Liver (tissue), 9 donors: ENCODE data around the gene ADCY9. TPM values are rescaled to one million over a fixed set of nuclear protein-coding genes. Genes with fewer than 3 reads are reported as not detected.

ENCODE experiments used
- DNase-seq: peaks from one replicate; pipeline ENCODE4 v3.0.0-alpha.2; 2017; ENCODE audit warnings: low spot score
- H3K27ac ChIP-seq, 2 donors: one replicate each; pipeline ENCODE4 v1.7.0; 2013; ENCODE audit warnings: inconsistent platforms in 2 of 2, low read length in 2 of 2, control low read depth in 1 of 2, low read depth in 1 of 2, mild to moderate bottlenecking in 1 of 2
- H3K27me3 ChIP-seq, 4 donors: one replicate each; pipeline versions ENCODE4 v1.6.1 to v1.7.0; 2013; ENCODE audit warnings: low read length in 3 of 4, inconsistent platforms in 1 of 4, mild to moderate bottlenecking in 1 of 4, moderate library complexity in 1 of 4; ENCODE audit not compliant: control insufficient read depth in 4 of 4, insufficient read depth in 4 of 4
- H3K36me3 ChIP-seq, 4 donors: one replicate each; pipeline versions ENCODE4 v1.6.1 to v1.7.0; 2013; ENCODE audit warnings: low read length in 3 of 4, mild to moderate bottlenecking in 3 of 4, low read depth in 1 of 4, moderate library complexity in 1 of 4; ENCODE audit not compliant: control insufficient read depth in 4 of 4, insufficient read depth in 3 of 4
- H3K4me1 ChIP-seq, 4 donors: one replicate each; pipeline versions ENCODE4 v1.6.1 to v1.7.0; 2013; ENCODE audit warnings: low read length in 3 of 4, mild to moderate bottlenecking in 3 of 4, moderate library complexity in 1 of 4; ENCODE audit not compliant: control insufficient read depth in 4 of 4, insufficient read depth in 4 of 4
- H3K4me3 ChIP-seq, 3 donors: one replicate each; pipeline versions ENCODE4 v1.6.1 to v1.7.0; 2013; ENCODE audit warnings: low read length in 3 of 3, control low read depth in 1 of 3, low read depth in 1 of 3, mild to moderate bottlenecking in 1 of 3
- H3K9ac ChIP-seq, 2 donors: one replicate each; pipeline ENCODE4 v1.7.0; 2013; ENCODE audit warnings: low read length in 2 of 2, mild to moderate bottlenecking in 2 of 2, moderate library complexity in 2 of 2, control low read depth in 1 of 2, low read depth in 1 of 2
- H3K9me3 ChIP-seq, 4 donors: one replicate each; pipeline versions ENCODE4 v1.6.1 to v1.7.0; 2013; ENCODE audit warnings: low read length in 3 of 4; ENCODE audit not compliant: control insufficient read depth in 4 of 4
- EGR1 ChIP-seq, 2 donors: IDR thresholded peaks; 2 replicates each; pipeline ENCODE4 v1.6.1; 2016 to 2018; ENCODE audit warnings: antibody characterized with exemption in 2 of 2, low read depth in 2 of 2
- FOXA1 ChIP-seq: IDR thresholded peaks from 2 replicates; pipeline ENCODE4 v1.6.1; 2016; ENCODE audit warnings: antibody characterized with exemption
- GABPA ChIP-seq, 2 donors: IDR thresholded peaks in 1 of 2; conservative IDR thresholded peaks in 1 of 2; 2 replicates each; pipeline ENCODE4 v1.6.1; 2016; ENCODE audit warnings: antibody characterized with exemption in 2 of 2, mild to moderate bottlenecking in 1 of 2, moderate library complexity in 1 of 2
- HNF4A ChIP-seq, 2 donors: conservative IDR thresholded peaks; 2 replicates each; pipeline ENCODE4 v1.6.1; 2016; ENCODE audit warnings: antibody characterized with exemption in 2 of 2, mild to moderate bottlenecking in 2 of 2
- HNF4G ChIP-seq: IDR thresholded peaks from 2 replicates; pipeline ENCODE4 v1.6.1; 2016; ENCODE audit warnings: antibody characterized with exemption
- JUND ChIP-seq, 2 donors: IDR thresholded peaks; 2 replicates each; pipeline ENCODE4 v1.6.1; 2016; ENCODE audit warnings: antibody characterized with exemption in 2 of 2
- NR2F2 ChIP-seq: IDR thresholded peaks from 2 replicates; pipeline ENCODE4 v1.6.1; 2016; ENCODE audit warnings: antibody characterized with exemption
- RAD21 ChIP-seq, 2 donors: IDR thresholded peaks; 2 replicates each; pipeline ENCODE4 v1.6.1; 2016; ENCODE audit warnings: antibody characterized with exemption in 2 of 2, mild to moderate bottlenecking in 2 of 2
- RXRA ChIP-seq, 2 donors: IDR thresholded peaks; 2 replicates each; pipeline ENCODE4 v1.6.1; 2017 to 2018; ENCODE audit warnings: antibody characterized with exemption in 2 of 2, mild to moderate bottlenecking in 1 of 2
- SP1 ChIP-seq: IDR thresholded peaks from 2 replicates; pipeline ENCODE4 v1.6.1; 2018; ENCODE audit warnings: antibody characterized with exemption, mild to moderate bottlenecking
- TAF1 ChIP-seq: conservative IDR thresholded peaks from 2 replicates; pipeline ENCODE4 v1.6.1; 2016; ENCODE audit warnings: antibody characterized with exemption, mild to moderate bottlenecking
- YY1 ChIP-seq: IDR thresholded peaks from 2 replicates; pipeline ENCODE4 v1.6.1; 2016; ENCODE audit warnings: antibody characterized with exemption, mild to moderate bottlenecking
- WGBS: extraction: QIAGEN DNeasy Blood & Tissue Kit; methylation state at CpG from one replicate; pipeline ENCODE4 v1.1.7; 2013; 5-methylcytosine and 5-hydroxymethylcytosine counted together
- polyA plus RNA-seq, 2 donors: library from polyadenylated mRNA; stranded (reverse) in 1 of 2; unstranded in 1 of 2; fragments of 200-250 nt in 1 of 2; fragments of >200 nt in 1 of 2; fragmentation: Nextera tagmentation in 1 of 2; extraction: Ambion mirVana in 1 of 2; gene quantifications; one replicate each; pipeline versions ENCODE4 v1.2.1 to v1.2.3, GENCODE V29; 2013 to 2015
- total RNA-seq, 2 donors: library from RNA; depleted of rRNA; stranded (reverse); fragments of >200 nt; gene quantifications; one replicate each; pipeline ENCODE4 v1.2.3, GENCODE V29; 2014
- TF ChIP-seq, protein P1 (sequence below): IDR thresholded peaks from 2 replicates; pipeline ENCODE4 v1.6.1; 2016; ENCODE audit warnings: antibody characterized with exemption
- TF ChIP-seq, protein P2 (sequence below): fragments of 150-350 bp; IDR thresholded peaks from 2 replicates; pipeline ENCODE4 v1.5.1; 2017; ENCODE audit warnings: improper control_type of control experiment, low read depth, low read length; ENCODE audit not compliant: missing input control
- TF ChIP-seq, protein P3 (sequence below): IDR thresholded peaks from 2 replicates; pipeline ENCODE4 v1.6.1; 2016; ENCODE audit warnings: antibody characterized with exemption
- TF ChIP-seq, protein P4 (sequence below): IDR thresholded peaks from 2 replicates; pipeline ENCODE4 v1.6.1; 2016; ENCODE audit warnings: antibody characterized with exemption
- TF ChIP-seq, protein P5 (sequence below): IDR thresholded peaks from 2 replicates; pipeline ENCODE4 v1.6.1; 2016; ENCODE audit warnings: antibody characterized with exemption, mild to moderate bottlenecking
- donor health status: healthy.
- donor health status: healthy.
- donor health status: healthy.
- donor health status: healthy.
- donor health status: healthy.

Gene ADCY9
- total and polyA plus RNA-seq, 4 donors, result 3.6 to 25.1 (median 11.0) TPM

DNA sequence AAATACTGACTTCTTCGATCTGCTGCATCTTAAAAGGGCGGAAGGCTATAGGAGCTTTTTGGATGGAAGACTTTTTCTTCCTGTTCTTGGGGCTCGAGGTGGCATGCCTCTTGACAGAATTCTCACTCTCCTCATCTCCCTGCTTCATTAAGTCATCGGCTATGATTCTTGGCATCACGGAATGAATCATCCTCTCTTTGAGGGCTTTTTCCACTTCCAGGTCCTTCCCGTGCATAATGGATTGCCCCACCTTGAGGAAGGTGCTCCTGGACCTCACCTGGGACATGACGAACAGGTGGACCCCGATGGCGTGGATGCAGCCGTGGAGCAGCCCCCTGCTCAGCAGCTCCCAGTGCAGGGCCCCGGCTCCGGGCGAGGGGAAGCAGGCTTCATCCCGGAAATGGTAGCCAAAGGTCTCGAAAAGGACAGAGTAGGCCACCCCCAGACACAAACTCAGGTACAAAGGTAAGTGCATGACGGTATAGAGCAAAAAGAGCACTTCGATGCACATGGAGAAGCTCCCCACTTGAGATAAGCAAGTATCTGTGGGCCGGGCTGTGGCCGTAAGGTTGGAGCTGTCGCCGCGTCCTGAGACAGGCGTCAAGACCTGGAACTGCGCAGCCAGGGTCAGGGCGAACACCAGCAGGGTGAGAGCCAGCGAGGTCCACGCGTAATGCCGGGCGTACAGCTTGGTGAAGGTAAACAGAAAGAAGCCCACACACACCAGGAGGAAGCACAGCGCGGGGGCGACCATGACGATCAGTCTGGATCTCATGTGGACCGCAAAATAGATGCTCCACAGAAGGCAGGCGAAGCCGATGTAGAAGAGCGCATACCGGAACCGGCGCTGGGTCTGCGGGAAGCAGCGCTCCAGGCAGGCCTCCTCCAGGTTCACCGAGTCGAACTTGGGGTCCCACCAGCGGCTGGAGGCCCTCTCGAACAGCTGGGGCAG, 1.7 kb downstream of the ADCY9 start:
- DNase-seq, result no peak
- WGBS, result 91% methylated on average over 47 of the region's 47 CpGs
- H3K27me3 ChIP-seq, result no peaks in the 10 kb centered on the region
- TF ChIP-seq, protein P1, sequence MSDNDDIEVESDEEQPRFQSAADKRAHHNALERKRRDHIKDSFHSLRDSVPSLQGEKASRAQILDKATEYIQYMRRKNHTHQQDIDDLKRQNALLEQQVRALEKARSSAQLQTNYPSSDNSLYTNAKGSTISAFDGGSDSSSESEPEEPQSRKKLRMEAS, result no peak
- TF ChIP-seq SP1 (no peak), NR2F2 (no peak), GABPA (IDR thresholded peaks at IDR 0.05 in 1 of 2, conservative IDR thresholded peaks at IDR 0.05 in 1 of 2) (no peak), HNF4A (conservative IDR thresholded peaks at IDR 0.05) (no peak), TAF1 (no peak), FOXA1 (no peak), RXRA (IDR thresholded peaks at IDR 0.05) (no peak), HNF4G (no peak), YY1 (no peak), EGR1 (IDR thresholded peaks at IDR 0.05; ENCODE audit: low read depth in 2 of 2) (no peak), JUND (IDR thresholded peaks at IDR 0.05) (no peak), RAD21 (IDR thresholded peaks at IDR 0.05) (no peak)
- TF ChIP-seq, protein P2, sequence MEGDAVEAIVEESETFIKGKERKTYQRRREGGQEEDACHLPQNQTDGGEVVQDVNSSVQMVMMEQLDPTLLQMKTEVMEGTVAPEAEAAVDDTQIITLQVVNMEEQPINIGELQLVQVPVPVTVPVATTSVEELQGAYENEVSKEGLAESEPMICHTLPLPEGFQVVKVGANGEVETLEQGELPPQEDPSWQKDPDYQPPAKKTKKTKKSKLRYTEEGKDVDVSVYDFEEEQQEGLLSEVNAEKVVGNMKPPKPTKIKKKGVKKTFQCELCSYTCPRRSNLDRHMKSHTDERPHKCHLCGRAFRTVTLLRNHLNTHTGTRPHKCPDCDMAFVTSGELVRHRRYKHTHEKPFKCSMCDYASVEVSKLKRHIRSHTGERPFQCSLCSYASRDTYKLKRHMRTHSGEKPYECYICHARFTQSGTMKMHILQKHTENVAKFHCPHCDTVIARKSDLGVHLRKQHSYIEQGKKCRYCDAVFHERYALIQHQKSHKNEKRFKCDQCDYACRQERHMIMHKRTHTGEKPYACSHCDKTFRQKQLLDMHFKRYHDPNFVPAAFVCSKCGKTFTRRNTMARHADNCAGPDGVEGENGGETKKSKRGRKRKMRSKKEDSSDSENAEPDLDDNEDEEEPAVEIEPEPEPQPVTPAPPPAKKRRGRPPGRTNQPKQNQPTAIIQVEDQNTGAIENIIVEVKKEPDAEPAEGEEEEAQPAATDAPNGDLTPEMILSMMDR, result no peak
- TF ChIP-seq, protein P3, sequence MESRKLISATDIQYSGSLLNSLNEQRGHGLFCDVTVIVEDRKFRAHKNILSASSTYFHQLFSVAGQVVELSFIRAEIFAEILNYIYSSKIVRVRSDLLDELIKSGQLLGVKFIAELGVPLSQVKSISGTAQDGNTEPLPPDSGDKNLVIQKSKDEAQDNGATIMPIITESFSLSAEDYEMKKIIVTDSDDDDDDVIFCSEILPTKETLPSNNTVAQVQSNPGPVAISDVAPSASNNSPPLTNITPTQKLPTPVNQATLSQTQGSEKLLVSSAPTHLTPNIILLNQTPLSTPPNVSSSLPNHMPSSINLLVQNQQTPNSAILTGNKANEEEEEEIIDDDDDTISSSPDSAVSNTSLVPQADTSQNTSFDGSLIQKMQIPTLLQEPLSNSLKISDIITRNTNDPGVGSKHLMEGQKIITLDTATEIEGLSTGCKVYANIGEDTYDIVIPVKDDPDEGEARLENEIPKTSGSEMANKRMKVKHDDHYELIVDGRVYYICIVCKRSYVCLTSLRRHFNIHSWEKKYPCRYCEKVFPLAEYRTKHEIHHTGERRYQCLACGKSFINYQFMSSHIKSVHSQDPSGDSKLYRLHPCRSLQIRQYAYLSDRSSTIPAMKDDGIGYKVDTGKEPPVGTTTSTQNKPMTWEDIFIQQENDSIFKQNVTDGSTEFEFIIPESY, result no peak
- TF ChIP-seq, protein P4, sequence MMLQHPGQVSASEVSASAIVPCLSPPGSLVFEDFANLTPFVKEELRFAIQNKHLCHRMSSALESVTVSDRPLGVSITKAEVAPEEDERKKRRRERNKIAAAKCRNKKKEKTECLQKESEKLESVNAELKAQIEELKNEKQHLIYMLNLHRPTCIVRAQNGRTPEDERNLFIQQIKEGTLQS, result no peak
- TF ChIP-seq, protein P5, sequence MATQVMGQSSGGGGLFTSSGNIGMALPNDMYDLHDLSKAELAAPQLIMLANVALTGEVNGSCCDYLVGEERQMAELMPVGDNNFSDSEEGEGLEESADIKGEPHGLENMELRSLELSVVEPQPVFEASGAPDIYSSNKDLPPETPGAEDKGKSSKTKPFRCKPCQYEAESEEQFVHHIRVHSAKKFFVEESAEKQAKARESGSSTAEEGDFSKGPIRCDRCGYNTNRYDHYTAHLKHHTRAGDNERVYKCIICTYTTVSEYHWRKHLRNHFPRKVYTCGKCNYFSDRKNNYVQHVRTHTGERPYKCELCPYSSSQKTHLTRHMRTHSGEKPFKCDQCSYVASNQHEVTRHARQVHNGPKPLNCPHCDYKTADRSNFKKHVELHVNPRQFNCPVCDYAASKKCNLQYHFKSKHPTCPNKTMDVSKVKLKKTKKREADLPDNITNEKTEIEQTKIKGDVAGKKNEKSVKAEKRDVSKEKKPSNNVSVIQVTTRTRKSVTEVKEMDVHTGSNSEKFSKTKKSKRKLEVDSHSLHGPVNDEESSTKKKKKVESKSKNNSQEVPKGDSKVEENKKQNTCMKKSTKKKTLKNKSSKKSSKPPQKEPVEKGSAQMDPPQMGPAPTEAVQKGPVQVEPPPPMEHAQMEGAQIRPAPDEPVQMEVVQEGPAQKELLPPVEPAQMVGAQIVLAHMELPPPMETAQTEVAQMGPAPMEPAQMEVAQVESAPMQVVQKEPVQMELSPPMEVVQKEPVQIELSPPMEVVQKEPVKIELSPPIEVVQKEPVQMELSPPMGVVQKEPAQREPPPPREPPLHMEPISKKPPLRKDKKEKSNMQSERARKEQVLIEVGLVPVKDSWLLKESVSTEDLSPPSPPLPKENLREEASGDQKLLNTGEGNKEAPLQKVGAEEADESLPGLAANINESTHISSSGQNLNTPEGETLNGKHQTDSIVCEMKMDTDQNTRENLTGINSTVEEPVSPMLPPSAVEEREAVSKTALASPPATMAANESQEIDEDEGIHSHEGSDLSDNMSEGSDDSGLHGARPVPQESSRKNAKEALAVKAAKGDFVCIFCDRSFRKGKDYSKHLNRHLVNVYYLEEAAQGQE, result no peak
- peak overlapping the region; percentile 22 to 86 (median 73) for H3K4me3 ChIP-seq
- no peak overlapping the region for H3K9ac ChIP-seq
- peak overlapping the region in 1 of 2 donors; percentile 18 for H3K27ac ChIP-seq
- H3K4me1 ChIP-seq, result peaks cover 7 to 53% (median 42%) of the 10 kb centered on the region in 4 donors
- H3K9me3 ChIP-seq, result no peaks in the 10 kb centered on the region
- H3K36me3 ChIP-seq, result no peaks in the 10 kb centered on the region
